ENCODE data around the gene TRIM71. TPM values are rescaled to one million over a fixed set of nuclear protein-coding genes. Genes with fewer than 3 reads are reported as not detected.

The TRIM71 gene
- total RNA-seq, 4 donors from 2014 or later, result not detected

DNA sequence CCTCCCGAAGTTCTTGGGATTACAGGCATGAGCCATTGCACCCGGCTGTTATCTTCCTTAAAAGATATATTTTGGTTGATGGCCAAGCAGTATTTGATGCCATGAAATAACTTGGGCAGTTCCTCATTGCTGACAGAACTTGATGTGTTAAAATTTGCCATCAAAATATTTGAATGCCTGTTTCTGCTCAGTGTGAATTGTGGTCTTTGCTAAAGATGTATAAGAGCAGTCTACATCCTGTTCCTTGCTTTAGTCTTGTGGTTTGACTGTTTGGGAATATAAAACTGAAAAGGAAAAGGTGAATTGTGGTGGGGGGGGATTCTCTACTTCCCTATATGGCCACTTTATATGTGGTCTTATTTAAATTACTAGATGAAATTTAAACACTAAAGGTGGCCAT, 14.0 kb downstream of the TRIM71 start:
- no peak overlapping the region for H3K27ac ChIP-seq
- DNase-seq, result no peak
- H3K9me3 ChIP-seq, result no peaks in the 10 kb centered on the region
- TF ChIP-seq, protein P1, sequence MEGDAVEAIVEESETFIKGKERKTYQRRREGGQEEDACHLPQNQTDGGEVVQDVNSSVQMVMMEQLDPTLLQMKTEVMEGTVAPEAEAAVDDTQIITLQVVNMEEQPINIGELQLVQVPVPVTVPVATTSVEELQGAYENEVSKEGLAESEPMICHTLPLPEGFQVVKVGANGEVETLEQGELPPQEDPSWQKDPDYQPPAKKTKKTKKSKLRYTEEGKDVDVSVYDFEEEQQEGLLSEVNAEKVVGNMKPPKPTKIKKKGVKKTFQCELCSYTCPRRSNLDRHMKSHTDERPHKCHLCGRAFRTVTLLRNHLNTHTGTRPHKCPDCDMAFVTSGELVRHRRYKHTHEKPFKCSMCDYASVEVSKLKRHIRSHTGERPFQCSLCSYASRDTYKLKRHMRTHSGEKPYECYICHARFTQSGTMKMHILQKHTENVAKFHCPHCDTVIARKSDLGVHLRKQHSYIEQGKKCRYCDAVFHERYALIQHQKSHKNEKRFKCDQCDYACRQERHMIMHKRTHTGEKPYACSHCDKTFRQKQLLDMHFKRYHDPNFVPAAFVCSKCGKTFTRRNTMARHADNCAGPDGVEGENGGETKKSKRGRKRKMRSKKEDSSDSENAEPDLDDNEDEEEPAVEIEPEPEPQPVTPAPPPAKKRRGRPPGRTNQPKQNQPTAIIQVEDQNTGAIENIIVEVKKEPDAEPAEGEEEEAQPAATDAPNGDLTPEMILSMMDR (IDR thresholded peaks at IDR 0.05), result no peak
- TF ChIP-seq POLR2A (IDR thresholded peaks at IDR 0.05), result no peak
- H3K4me1 ChIP-seq, result no peaks in the 10 kb centered on the region
- no peaks in the 10 kb centered on the region for H3K36me3 ChIP-seq
- H3K4me3 ChIP-seq, result no peak overlapping the region
- no peaks in the 10 kb centered on the region for H3K27me3 ChIP-seq

DNA sequence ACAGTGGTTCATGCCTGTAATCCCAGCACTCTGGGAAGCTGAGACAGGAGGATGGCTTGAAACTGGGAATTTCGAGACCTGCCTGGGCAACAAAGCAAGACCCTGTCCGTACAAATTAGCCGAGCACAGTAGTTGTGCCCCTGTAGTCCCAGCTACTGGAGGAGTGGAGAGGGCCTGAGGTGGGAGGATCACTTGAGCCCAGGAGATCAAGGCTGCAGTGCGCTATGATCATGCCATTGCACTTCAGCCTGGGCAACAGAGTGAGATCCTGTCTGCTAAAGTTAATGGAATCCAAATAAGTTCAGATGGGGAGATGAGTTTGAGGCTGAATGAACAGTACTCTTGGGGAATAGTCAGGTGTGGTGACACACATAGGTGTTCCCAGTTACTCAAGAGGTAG, 14.4 kb downstream of the TRIM71 start:
- no peaks in the 10 kb centered on the region for H3K4me1 ChIP-seq
- DNase-seq, result no peak
- no peak overlapping the region for H3K27ac ChIP-seq
- H3K36me3 ChIP-seq, result no peaks in the 10 kb centered on the region
- no peak overlapping the region for H3K4me3 ChIP-seq
- no peaks in the 10 kb centered on the region for H3K27me3 ChIP-seq
- TF ChIP-seq, protein P1 (IDR thresholded peaks at IDR 0.05), result no peak
- no peak for TF ChIP-seq POLR2A (IDR thresholded peaks at IDR 0.05)
- no peaks in the 10 kb centered on the region for H3K9me3 ChIP-seq

DNA sequence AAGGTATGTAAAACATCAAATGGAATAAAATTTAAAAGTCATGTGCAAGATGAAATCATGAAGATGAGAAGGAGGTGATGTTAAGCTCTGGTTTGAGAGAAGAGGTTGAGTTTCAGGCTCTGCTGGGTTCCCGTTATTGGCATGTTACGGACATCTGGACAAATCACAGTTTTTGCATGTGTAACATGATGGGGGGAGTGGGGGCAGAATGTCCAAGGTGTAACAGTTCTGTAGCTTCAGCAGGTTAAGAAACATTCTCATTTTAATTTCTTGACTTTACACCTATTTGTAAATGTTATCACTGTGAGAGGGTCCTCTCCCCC, 17.2 kb downstream of the TRIM71 start:
- Histone ChIP-seq H3K4me1 (no peaks in the 10 kb centered on the region), H3K27ac (no peak overlapping the region), H3K36me3 (no peaks in the 10 kb centered on the region), H3K9me3 (no peaks in the 10 kb centered on the region), H3K27me3 (no peaks in the 10 kb centered on the region), H3K4me3 (no peak overlapping the region)
- no peak for TF ChIP-seq POLR2A (IDR thresholded peaks at IDR 0.05)
- TF ChIP-seq, protein P1 (IDR thresholded peaks at IDR 0.05), result no peak
- no peak for DNase-seq

- no peaks in the 10 kb centered on the region for H3K36me3 ChIP-seq
- TF ChIP-seq POLR2A (IDR thresholded peaks at IDR 0.05), result no peak
- TF ChIP-seq, protein P1 (IDR thresholded peaks at IDR 0.05), result no peak
- H3K27ac ChIP-seq, result no peak overlapping the region
Observed at GRCh38 chr3:32835961-32836360, 18.2 kb downstream of the TRIM71 start.

DNA sequence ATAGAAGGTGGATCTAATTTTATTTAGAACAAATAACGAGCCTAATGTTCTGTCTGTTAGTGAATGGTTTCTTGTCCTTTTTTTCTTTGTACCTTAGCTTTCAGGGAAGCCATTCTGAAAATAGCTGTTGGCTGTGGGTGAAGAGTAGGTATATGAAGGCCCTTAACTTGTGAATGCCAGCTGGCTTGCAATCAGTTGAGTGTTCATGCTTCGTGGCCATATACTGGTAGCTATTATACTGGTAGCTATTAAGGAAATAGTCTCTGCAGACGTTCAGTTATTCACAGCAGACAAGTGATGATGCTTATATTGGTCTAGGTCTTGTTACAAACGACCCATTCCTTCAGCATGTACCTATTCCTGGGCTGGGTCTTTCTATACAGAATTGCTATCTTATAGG, 18.8 kb downstream of the TRIM71 start:
- H3K4me3 ChIP-seq, result no peak overlapping the region
- no peaks in the 10 kb centered on the region for H3K9me3 ChIP-seq
- H3K4me1 ChIP-seq, result no peaks in the 10 kb centered on the region
- TF ChIP-seq POLR2A (IDR thresholded peaks at IDR 0.05), result no peak
- TF ChIP-seq, protein P1 (IDR thresholded peaks at IDR 0.05), result no peak
- H3K27me3 ChIP-seq, result no peaks in the 10 kb centered on the region
- H3K36me3 ChIP-seq, result no peaks in the 10 kb centered on the region
- H3K27ac ChIP-seq, result no peak overlapping the region
- no peak for DNase-seq

More at GRCh38 chr3:32835961-32836360, 18.2 kb downstream of the TRIM71 start:
- Histone ChIP-seq H3K4me1 (no peaks in the 10 kb centered on the region), H3K4me3 (no peak overlapping the region), H3K9me3 (no peaks in the 10 kb centered on the region), H3K27me3 (no peaks in the 10 kb centered on the region)
- DNase-seq, result no peak

DNA sequence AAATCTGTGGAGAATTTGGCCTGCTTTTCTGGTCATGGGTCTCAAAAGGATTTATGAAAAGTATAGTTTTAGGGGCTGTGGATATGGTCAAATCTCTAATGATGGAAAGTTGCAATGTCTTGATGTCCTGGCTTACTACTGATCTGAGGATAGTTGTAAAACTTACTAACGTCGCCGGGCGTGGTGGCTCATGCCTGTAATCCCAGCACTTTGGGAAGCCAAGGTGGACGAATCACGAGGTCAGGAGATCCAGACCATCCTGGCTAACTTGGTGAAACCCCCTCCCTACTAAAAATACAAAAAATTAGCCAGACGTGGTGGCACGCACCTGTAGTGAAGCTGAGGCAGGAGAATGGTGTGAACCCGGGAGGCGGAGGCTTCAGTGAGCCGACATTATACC, 19.6 kb downstream of the TRIM71 start:
- Histone ChIP-seq H3K27ac (no peak overlapping the region), H3K4me1 (no peaks in the 10 kb centered on the region), H3K36me3 (no peaks in the 10 kb centered on the region), H3K27me3 (no peaks in the 10 kb centered on the region), H3K4me3 (no peak overlapping the region), H3K9me3 (no peaks in the 10 kb centered on the region)
- TF ChIP-seq, protein P1 (IDR thresholded peaks at IDR 0.05), result no peak
- TF ChIP-seq POLR2A (IDR thresholded peaks at IDR 0.05), result no peak
- no peak for DNase-seq

Measured in Peyer's patch (tissue), 4 donors.